AG04449 (cell line): Measurements from ENCODE around the gene SMARCE1.

Experiments used
- CTCF ChIA-PET: fragments of 350-600 bp; formaldehyde crosslinking; extraction: SDS; loops from one replicate; lab custom pipeline; 2021; ENCODE audit warnings: antibody characterized with exemption; lab: Yijun Ruan, JAX
- POLR2A ChIA-PET: fragments of 400-600, 350-600 bp; formaldehyde crosslinking; extraction: SDS; loops from one replicate; lab custom pipeline; 2020; ENCODE audit warnings: antibody characterized with exemption, inconsistent platforms; lab: Yijun Ruan, JAX
- DNase-seq: peaks from one replicate; pipeline ENCODE4 v3.0.0-alpha.2; 2010; ENCODE audit warnings: low read depth, low spot score
- H3K4me3 ChIP-seq: 2 replicates; pipeline ENCODE4 v1.5.1; 2011; ENCODE audit warnings: low read depth, mild to moderate bottlenecking, control low read depth, low read length
- CTCF ChIP-seq: IDR thresholded peaks from one replicate; pipeline ENCODE4 v1.5.1; 2011; ENCODE audit warnings: mild to moderate bottlenecking, moderate library complexity, low read length, control low read depth, inconsistent platforms; ENCODE audit not compliant: insufficient read depth; ENCODE audit errors: missing control alignments

The SMARCE1 gene

GRCh38 chr17:40671282-40671681 is 23.7 kb upstream of the SMARCE1 start:
- ChIA-PET POLR2A (no interaction called here), CTCF (no interaction called here)
- DNase-seq, result no peak

GRCh38 chr17:40666331-40666730 is 18.7 kb upstream of the SMARCE1 start:
- no peak for DNase-seq
- TF ChIP-seq CTCF, result no peak
- H3K4me3 ChIP-seq, result no peak overlapping the region
- ChIA-PET CTCF (no interaction called here), POLR2A (no interaction called here)

More at GRCh38 chr17:40671282-40671681, 23.7 kb upstream of the SMARCE1 start:
- TF ChIP-seq CTCF, result no peak
- no peak overlapping the region for H3K4me3 ChIP-seq

GRCh38 chr17:40664582-40665333 is 17.1 kb upstream of the SMARCE1 start, which contains the start of gene KRT222:
Gene KRT222 (minus strand): TSS chr17:40665177. CDS start chr17:40665099, 78 bp downstream.
- ChIA-PET CTCF (interaction anchor here (0.9 kb wide), 1 partner anchor 10 kb away, joined by 4 read pairs; no protein-coding TSS in a partner anchor), POLR2A (no interaction called here)
- no peak for DNase-seq
- no peak for TF ChIP-seq CTCF
- no peak within 1 kb of the TSS for H3K4me3 ChIP-seq

- no peak overlapping the region for H3K4me3 ChIP-seq
- POLR2A ChIA-PET, result no interaction called here
- TF ChIP-seq CTCF, result no peak
- no peak for DNase-seq
- CTCF ChIA-PET, result no interaction called here
Observed at GRCh38 chr17:40663252-40663651, 15.6 kb upstream of the SMARCE1 start.

- DNase-seq, result no peak
- POLR2A ChIA-PET, result no interaction called here
- H3K4me3 ChIP-seq, result no peak overlapping the region
- TF ChIP-seq CTCF, result no peak
- CTCF ChIA-PET, result no interaction called here
Observed at GRCh38 chr17:40659911-40660310, 12.3 kb upstream of the SMARCE1 start.

- CTCF ChIA-PET, result no interaction called here
- H3K4me3 ChIP-seq, result no peak overlapping the region
- POLR2A ChIA-PET, result no interaction called here
- DNase-seq, result no peak
- TF ChIP-seq CTCF, result no peak
Observed at GRCh38 chr17:40658396-40658795, 10.8 kb upstream of the SMARCE1 start.
